GM12801 (cell line): ENCODE measurements around the gene MBD5.

Experiments
- CTCF ChIP-seq: IDR thresholded peaks from one replicate; pipeline ENCODE4 v1.5.1; 2011; ENCODE audit warnings: control low read depth; ENCODE audit not compliant: insufficient read length; ENCODE audit errors: extremely low read depth

Gene MBD5

GRCh38 chr2:148273158-148273691, 252.3 kb downstream of the MBD5 start:
- no peak for TF ChIP-seq CTCF

GRCh38 chr2:148279216-148279615, 258.3 kb downstream of the MBD5 start:
- TF ChIP-seq CTCF = no peak

DNA sequence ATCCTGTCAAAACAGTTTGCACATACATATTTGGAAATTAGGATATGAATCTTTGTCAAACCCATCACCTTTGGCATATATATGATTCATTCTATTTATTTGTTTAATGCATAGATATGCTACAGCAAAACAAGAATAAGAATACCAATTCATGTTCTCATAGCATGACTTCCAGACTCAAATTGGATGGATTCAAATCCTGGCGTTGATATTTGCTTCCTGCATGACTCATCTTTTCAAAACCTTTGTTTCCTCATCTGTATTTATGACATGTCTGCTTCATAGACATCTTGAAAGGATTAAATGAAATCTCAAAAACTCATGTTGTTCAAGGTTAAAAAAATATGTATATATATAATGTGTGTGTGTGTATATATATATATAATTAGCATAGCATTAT, 261.3 kb downstream of the MBD5 start:
- no peak for TF ChIP-seq CTCF

DNA sequence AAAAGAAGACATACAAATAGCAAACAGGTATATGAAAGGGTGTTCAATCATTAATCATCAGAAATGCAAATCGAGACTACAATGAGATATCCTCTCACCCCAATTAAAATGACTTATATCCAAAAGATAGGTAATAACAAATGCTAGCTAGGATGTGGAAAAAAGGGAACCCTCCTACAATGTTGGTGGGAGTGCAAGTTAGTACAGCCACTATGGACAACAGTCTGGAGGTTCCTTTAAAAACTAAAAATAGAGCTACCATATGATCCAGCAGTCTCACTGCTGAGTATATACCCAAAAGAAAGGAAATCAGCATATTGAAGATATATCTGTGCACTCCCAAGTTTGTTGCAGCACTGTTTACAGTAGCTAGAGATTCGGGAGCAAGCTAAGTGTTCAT, 271.5 kb downstream of the MBD5 start:
- no peak for TF ChIP-seq CTCF

- TF ChIP-seq CTCF = no peak
Measured at GRCh38 chr2:148298196-148298595, 277.3 kb downstream of the MBD5 start.

DNA sequence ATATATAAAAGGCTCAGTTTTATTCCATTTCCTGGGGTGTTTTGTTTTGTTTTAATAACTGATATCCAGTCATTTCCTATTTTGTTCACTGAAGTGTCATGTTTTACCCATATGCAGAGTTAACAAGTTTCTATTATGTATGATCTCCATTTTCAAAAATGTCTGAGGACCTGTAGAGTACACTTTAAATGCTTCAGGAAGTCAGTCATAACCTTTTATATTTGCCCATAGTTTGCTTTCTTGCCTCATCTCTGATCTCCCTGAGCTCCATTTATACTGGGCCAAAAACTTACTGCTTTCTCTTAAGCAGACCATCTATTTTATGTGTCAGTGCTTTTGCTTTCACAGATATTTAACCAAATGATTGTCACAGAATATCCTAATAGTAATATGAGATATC, 278.7 kb downstream of the MBD5 start:
- TF ChIP-seq CTCF = no peak

GRCh38 chr2:148300544-148300943, 279.7 kb downstream of the MBD5 start:
- TF ChIP-seq CTCF = no peak

DNA sequence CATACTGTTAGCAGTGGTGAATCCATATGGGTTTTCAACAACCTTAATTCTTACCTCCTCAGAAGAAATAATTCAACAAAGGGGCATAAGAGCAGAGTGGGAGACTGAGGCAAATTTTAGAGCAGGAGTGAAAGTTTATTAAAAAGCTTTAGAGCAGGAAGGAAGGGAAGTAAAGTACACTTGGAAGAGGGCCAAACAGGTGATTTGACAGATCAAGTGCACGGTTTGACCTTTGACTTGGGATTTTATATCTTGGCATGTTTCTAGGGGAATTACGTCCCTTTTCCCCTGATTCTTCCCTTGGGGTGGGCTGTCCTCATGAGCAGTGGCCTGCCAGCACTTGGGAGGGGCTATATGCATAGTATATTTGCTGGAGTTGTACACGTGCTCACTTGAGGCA, 280.5 kb downstream of the MBD5 start:
- no peak for TF ChIP-seq CTCF
